ENCODE data around the gene TRMT11. TPM values are rescaled to one million over a fixed set of nuclear protein-coding genes. Genes with fewer than 3 reads are reported as not detected.

Gene TRMT11
- total and polyA plus RNA-seq, 7 donors = 11.0 to 27.8 (median 20.3) TPM

DNA sequence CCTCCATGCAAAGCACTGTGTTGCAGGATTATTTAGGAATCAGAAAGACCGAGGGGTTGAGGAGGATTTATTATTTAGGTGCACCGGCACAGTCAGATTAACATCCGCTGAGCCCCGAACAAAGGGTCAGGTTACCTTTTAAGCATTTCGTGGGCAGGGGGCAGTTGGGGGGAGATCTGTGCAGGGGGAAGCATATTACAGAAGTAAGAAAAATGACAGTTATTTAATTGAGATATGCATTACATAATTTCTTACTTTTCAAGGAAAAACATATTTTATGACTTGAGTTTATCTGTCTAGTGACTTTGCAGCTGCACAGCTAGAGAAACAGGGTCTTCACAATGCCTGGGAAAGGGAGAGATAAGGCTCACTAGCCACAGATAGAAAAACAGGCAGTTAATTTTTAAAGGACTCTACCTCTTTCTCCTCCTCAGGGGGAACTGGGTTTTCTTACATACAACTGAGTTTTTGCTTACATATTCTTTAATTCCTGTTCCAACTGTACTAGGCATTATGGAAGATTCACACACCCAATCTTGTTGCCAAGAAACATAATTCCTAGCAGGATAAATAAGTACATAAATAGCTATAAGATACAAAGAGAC lies 31.5 kb upstream of the TRMT11 start:
- H3K9me3 ChIP-seq = no peaks in the 10 kb centered on the region
- WGBS, 2 donors = 73 to 78% methylated on average over 5 of the region's 5 CpGs
- H3K36me3 ChIP-seq = no peaks in the 10 kb centered on the region
- peaks cover 0 to 30% (median 17%) of the 10 kb centered on the region in 4 donors for H3K4me1 ChIP-seq
- no peak overlapping the region for H3K27ac ChIP-seq
- H3K27me3 ChIP-seq = no peaks in the 10 kb centered on the region
- DNase-seq = no peak
- no peak for TF ChIP-seq POLR2AphosphoS5 (IDR thresholded peaks at IDR 0.05)
- TF ChIP-seq EP300 (IDR thresholded peaks at IDR 0.05) = no peak
- no peak for TF ChIP-seq CTCF (IDR thresholded peaks at IDR 0.05)
- no peak for TF ChIP-seq POLR2A (IDR thresholded peaks at IDR 0.05)
- H3K4me3 ChIP-seq = no peak overlapping the region
- intact Hi-C loops (cut with DNase I) = loop anchor here (5.0 kb wide), 1 partner anchor 643 kb away; no protein-coding TSS in a partner anchor

DNA sequence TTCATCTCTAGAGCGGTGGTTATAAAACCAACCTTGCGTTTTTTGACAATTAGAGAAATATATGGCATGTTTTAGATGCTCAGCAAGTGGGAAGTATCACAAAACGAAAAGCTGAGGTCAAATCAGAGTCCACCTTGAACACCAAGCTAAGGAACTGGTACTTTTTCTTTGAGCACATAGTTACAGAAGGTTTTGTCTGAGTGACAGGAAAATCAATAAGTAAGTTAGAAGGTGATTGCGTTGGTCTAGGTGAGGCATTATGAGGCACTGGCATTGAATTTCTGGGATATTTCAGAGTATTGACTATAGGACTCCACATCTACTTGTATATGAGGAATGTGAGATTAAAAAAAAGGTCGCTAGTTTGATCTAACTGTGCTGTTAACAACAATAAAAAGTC lies 30.4 kb upstream of the TRMT11 start:
- peak overlapping the region in 3 of 4 donors; percentile 65 to 89 (median 86) for H3K4me3 ChIP-seq

GRCh38 chr6:125956506-125957390 lies 29.6 kb upstream of the TRMT11 start, which contains the start of gene HINT3:
Gene HINT3, plus strand, starts transcription at chr6:125956770. Its CDS starts 208 bp downstream, at chr6:125956978.
- peak within 1 kb of the TSS; percentile 65 to 89 (median 82) for H3K4me3 ChIP-seq
- H3K27ac ChIP-seq = peak within 1 kb of the TSS; percentile 89 to 95 (median 92)
- DNase-seq = peak; percentile 98
- peaks cover 0 to 30% (median 17%) of the 10 kb centered on the region in 4 donors for H3K4me1 ChIP-seq
- H3K27me3 ChIP-seq = no peaks in the 10 kb centered on the region
- intact Hi-C loops (cut with DNase I) = loop anchor here (2.0 to 5.0 kb wide), 2 partner anchors 166 to 644 kb away; partner anchors contain the start of gene NCOA7
- WGBS, 2 donors = 0% methylated on average over 82 of the region's 82 CpGs
- TF ChIP-seq POLR2AphosphoS5 (IDR thresholded peaks at IDR 0.05) (peak; percentile 88 to 90 (median 90)), EP300 (IDR thresholded peaks at IDR 0.05) (peak in 1 of 4 donors; percentile 57), CTCF (IDR thresholded peaks at IDR 0.05) (peak; percentile 95 to 98 (median 96)), POLR2A (IDR thresholded peaks at IDR 0.05) (peak; percentile 49 to 54)
- H3K9me3 ChIP-seq = no peaks in the 10 kb centered on the region
- no peaks in the 10 kb centered on the region for H3K36me3 ChIP-seq

More for the DNA sequence above, 30.4 kb upstream of the TRMT11 start:
- intact Hi-C loops (cut with DNase I) = loop anchor here (2.0 to 5.0 kb wide), 2 partner anchors 165 to 644 kb away; partner anchors contain the start of gene NCOA7
- Histone ChIP-seq H3K27ac (peak overlapping the region; percentile 89 to 95 (median 92)), H3K36me3 (no peaks in the 10 kb centered on the region), H3K9me3 (no peaks in the 10 kb centered on the region), H3K4me1 (peaks cover 0 to 30% (median 17%) of the 10 kb centered on the region in 4 donors), H3K27me3 (no peaks in the 10 kb centered on the region)
- DNase-seq = no peak
- WGBS, 2 donors = 36 to 42% methylated on average over 5 of the region's 5 CpGs
- TF ChIP-seq EP300 (IDR thresholded peaks at IDR 0.05) (no peak), CTCF (IDR thresholded peaks at IDR 0.05) (no peak), POLR2A (IDR thresholded peaks at IDR 0.05) (no peak), POLR2AphosphoS5 (IDR thresholded peaks at IDR 0.05) (no peak)

- H3K4me1 ChIP-seq = peaks cover 0 to 30% (median 17%) of the 10 kb centered on the region in 4 donors
- no peak for DNase-seq
- peak overlapping the region; percentile 89 to 95 (median 92) for H3K27ac ChIP-seq
- H3K4me3 ChIP-seq = peak overlapping the region; percentile 65 to 89 (median 82)
- H3K36me3 ChIP-seq = no peaks in the 10 kb centered on the region
- intact Hi-C loops (cut with DNase I) = loop anchor here (2.0 to 5.0 kb wide), 2 partner anchors 167 to 645 kb away; partner anchors contain the start of gene NCOA7
- no peak for TF ChIP-seq POLR2A (IDR thresholded peaks at IDR 0.05)
- no peak for TF ChIP-seq CTCF (IDR thresholded peaks at IDR 0.05)
- no peak for TF ChIP-seq POLR2AphosphoS5 (IDR thresholded peaks at IDR 0.05)
- no peak for TF ChIP-seq EP300 (IDR thresholded peaks at IDR 0.05)
- WGBS, 2 donors = 1 to 5% methylated on average over 3 of the region's 3 CpGs
- no peaks in the 10 kb centered on the region for H3K9me3 ChIP-seq
- no peaks in the 10 kb centered on the region for H3K27me3 ChIP-seq
Measured at GRCh38 chr6:125957391-125957693, 29.0 kb upstream of the TRMT11 start.

Data from sigmoid colon (tissue), 7 donors.